A673 (cell line): Measurements from ENCODE around the gene HBP1. TPM values are rescaled to one million over a fixed set of nuclear protein-coding genes. Genes with fewer than 3 reads are reported as not detected.

Source experiments
- BruUV-seq: library from RNA; stranded (reverse); fragments of 400-500 nt; replicated peaks from 2 replicates; lab custom pipeline; 2021; lab: Mats Ljungman, UMichigan
- CTCF ChIA-PET: fragments of 300-600 bp; sonication (Branson Sonifier 250); formaldehyde crosslinking; loops from one replicate; lab custom pipeline; 2022; ENCODE audit warnings: antibody characterized with exemption; lab: Charles Lee
- POLR2A ChIA-PET: fragments of 300-600 bp; sonication (Branson Sonifier 250); formaldehyde crosslinking; loops from one replicate; lab custom pipeline; 2022; ENCODE audit warnings: antibody characterized with exemption; ENCODE audit not compliant: low non-redundant PET; lab: Charles Lee
- DNase-seq: peaks from one replicate; pipeline ENCODE4 v3.0.0-alpha.2; 2015; ENCODE audit warnings: low spot score
- H3K27ac ChIP-seq: fragments of 200-600 bp; sonication (generic); 2 replicates; pipeline ENCODE4 v1.5.1; 2016; ENCODE audit warnings: mixed run types, low read depth, mild to moderate bottlenecking, mixed read lengths, antibody characterized with exemption, low read length; ENCODE audit not compliant: poor library complexity, severe bottlenecking
- H3K27me3 ChIP-seq: fragments of 200-600 bp; sonication (generic); replicated peaks from 2 replicates; pipeline ENCODE4 v1.6.1; 2017; ENCODE audit warnings: mixed run types, low read depth, mild to moderate bottlenecking, mixed read lengths, antibody characterized with exemption, low read length; ENCODE audit not compliant: insufficient read depth, poor library complexity
- H3K36me3 ChIP-seq: fragments of 200-600 bp; sonication (generic); 2 replicates; pipeline ENCODE4 v1.6.1; 2016; ENCODE audit warnings: mixed run types, mild to moderate bottlenecking, mixed read lengths, antibody characterized with exemption, low read length; ENCODE audit not compliant: insufficient read depth, poor library complexity, severe bottlenecking
- H3K4me1 ChIP-seq: fragments of 200-600 bp; sonication (generic); 2 replicates; pipeline ENCODE4 v1.6.1; 2017; ENCODE audit warnings: mixed run types, mild to moderate bottlenecking, mixed read lengths, antibody characterized with exemption, low read length; ENCODE audit not compliant: insufficient read depth, poor library complexity, severe bottlenecking
- H3K4me3 ChIP-seq: fragments of 200-600 bp; sonication (generic); 2 replicates; pipeline ENCODE4 v1.5.1; 2016; ENCODE audit warnings: low read depth, mixed run types, mild to moderate bottlenecking, mixed read lengths, low read length; ENCODE audit not compliant: poor library complexity, severe bottlenecking
- H3K9me3 ChIP-seq: fragments of 200-600 bp; sonication (generic); 2 replicates; pipeline ENCODE4 v1.6.1; 2016; ENCODE audit warnings: mixed run types, low read depth, mild to moderate bottlenecking, mixed read lengths, antibody characterized with exemption, low read length; ENCODE audit not compliant: poor library complexity, severe bottlenecking
- EZH2 ChIP-seq: fragments of 200-600 bp; sonication (generic); IDR thresholded peaks from 2 replicates; pipeline ENCODE4 v1.6.1; 2017; ENCODE audit warnings: borderline replicate concordance, low read depth, mild to moderate bottlenecking, mixed read lengths, antibody characterized with exemption, low read length; ENCODE audit not compliant: poor library complexity, severe bottlenecking
- intact Hi-C: fragments of 100-400 bp; cut with micrococcal nuclease; formaldehyde crosslinking; loops from one replicate; pipeline ENCODE4 v1.10.0; 2022; ENCODE audit not compliant: unreplicated experiment
- total RNA-seq: library from RNA; stranded (reverse); gene quantifications from 2 replicates; pipeline ENCODE4 v1.2.3, GENCODE V29; 2021
- TF ChIP-seq, protein P1 (sequence below): fragments of 300-800, 200-600 bp; sonication (generic); conservative IDR thresholded peaks from 2 replicates; pipeline ENCODE4 v1.5.1; 2017; ENCODE audit warnings: low read depth, mild to moderate bottlenecking, antibody characterized with exemption, low read length, moderate library complexity, mixed read lengths

The HBP1 gene
- total RNA-seq, 1 experiment from 2014 or later, result 11.7 TPM

DNA sequence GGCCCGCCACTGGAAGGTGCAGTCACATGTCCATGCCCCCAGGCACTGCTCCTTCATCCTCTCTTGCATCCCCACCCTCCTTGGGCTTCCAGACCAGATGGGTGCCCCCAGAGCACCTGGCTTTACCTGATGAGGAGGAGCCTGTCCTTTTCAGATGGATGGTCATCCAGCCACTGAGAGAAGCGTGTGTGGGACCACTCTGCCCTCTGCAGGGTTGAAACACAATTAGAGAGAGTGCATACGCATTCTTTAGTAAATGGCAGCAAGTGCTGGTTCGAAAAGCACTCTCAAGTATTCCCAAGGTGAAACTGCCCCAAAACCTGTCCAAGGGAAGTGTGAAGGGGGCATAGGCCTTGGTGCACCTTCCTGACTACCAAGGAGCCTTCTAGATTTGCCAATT, 41.6 kb downstream of the HBP1 start:
- H3K4me1 ChIP-seq, result no peaks in the 10 kb centered on the region
- H3K27ac ChIP-seq, result no peak overlapping the region
- TF ChIP-seq, protein P1, sequence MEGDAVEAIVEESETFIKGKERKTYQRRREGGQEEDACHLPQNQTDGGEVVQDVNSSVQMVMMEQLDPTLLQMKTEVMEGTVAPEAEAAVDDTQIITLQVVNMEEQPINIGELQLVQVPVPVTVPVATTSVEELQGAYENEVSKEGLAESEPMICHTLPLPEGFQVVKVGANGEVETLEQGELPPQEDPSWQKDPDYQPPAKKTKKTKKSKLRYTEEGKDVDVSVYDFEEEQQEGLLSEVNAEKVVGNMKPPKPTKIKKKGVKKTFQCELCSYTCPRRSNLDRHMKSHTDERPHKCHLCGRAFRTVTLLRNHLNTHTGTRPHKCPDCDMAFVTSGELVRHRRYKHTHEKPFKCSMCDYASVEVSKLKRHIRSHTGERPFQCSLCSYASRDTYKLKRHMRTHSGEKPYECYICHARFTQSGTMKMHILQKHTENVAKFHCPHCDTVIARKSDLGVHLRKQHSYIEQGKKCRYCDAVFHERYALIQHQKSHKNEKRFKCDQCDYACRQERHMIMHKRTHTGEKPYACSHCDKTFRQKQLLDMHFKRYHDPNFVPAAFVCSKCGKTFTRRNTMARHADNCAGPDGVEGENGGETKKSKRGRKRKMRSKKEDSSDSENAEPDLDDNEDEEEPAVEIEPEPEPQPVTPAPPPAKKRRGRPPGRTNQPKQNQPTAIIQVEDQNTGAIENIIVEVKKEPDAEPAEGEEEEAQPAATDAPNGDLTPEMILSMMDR, result no peak
- TF ChIP-seq EZH2, result no peak
- POLR2A ChIA-PET, result no interaction called here
- H3K4me3 ChIP-seq, result no peak overlapping the region
- no peak for DNase-seq
- no TSS peak for BruUV-seq
- CTCF ChIA-PET, result no interaction called here
- H3K36me3 ChIP-seq, result no peaks in the 10 kb centered on the region
- H3K27me3 ChIP-seq, result no peaks in the 10 kb centered on the region
- intact Hi-C loops, result no loop called here
- no peaks in the 10 kb centered on the region for H3K9me3 ChIP-seq

DNA sequence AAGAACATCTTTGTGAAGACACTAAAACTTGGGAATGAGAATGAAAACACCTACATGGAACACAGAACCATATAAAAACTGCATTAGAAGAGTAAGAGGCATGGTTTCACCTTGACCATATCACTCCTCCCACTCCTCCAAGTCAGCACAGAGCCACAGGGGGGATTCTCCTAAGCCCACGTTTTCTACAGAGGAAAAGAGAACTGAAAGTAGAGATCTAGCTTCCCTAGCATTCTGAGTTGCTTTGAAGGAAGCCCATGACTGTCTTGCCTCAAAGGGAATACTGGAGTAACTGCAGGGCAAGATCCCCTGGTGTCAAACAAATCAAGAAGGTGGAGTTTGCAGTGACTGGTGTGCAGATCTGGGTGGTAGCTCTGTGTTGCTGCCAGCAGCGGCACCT, 43.9 kb downstream of the HBP1 start:
- H3K4me1 ChIP-seq, result no peaks in the 10 kb centered on the region
- ChIA-PET POLR2A (no interaction called here), CTCF (no interaction called here)
- no TSS peak for BruUV-seq
- no peak overlapping the region for H3K4me3 ChIP-seq
- DNase-seq, result no peak
- H3K27ac ChIP-seq, result no peak overlapping the region
- H3K9me3 ChIP-seq, result no peaks in the 10 kb centered on the region
- intact Hi-C loops, result no loop called here
- H3K36me3 ChIP-seq, result no peaks in the 10 kb centered on the region
- TF ChIP-seq, protein P1, result no peak
- TF ChIP-seq EZH2, result no peak
- no peaks in the 10 kb centered on the region for H3K27me3 ChIP-seq

DNA sequence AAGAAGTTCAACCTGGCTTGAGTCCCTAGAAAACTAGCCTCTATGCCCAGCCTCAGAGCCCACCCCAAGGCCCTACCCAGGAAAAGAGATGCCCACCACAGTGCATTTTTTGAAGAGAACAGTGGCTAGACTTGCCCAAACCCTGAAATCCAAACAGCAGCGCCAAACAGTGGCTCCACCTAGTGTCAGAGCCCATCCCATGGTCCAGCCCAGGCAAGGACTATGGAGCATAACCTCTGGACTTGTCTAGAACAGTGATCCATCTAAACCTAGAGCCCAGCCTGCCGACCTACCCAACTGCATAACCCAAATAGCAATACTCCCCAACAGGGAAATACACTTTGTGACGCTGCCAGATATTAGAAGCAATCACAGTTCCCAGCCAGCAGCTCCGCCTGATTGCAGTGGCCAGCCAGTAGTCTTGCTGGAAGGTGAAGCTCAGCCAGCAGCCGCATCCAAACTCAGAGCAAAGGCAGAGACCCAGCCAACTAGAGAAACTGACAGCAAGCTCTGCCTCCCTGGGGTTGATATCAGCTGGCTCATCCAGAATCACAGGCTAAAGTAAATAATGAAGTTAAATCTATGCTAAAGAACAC, 44.5 kb downstream of the HBP1 start:
- BruUV-seq, result no TSS peak
- DNase-seq, result no peak

More for the DNA sequence above, 44.5 kb downstream of the HBP1 start:
- Histone ChIP-seq H3K27ac (no peak overlapping the region), H3K27me3 (no peaks in the 10 kb centered on the region), H3K4me3 (no peak overlapping the region), H3K36me3 (no peaks in the 10 kb centered on the region), H3K9me3 (no peaks in the 10 kb centered on the region), H3K4me1 (no peaks in the 10 kb centered on the region)
- ChIA-PET CTCF (no interaction called here), POLR2A (no interaction called here)
- intact Hi-C loops, result no loop called here
- TF ChIP-seq, protein P1, result no peak
- no peak for TF ChIP-seq EZH2
